ENCODE data around the gene ESYT3. TPM values are rescaled to one million over a fixed set of nuclear protein-coding genes. Genes with fewer than 3 reads are reported as not detected.
"Not testable (repeated sequence)": the region's sequence is repeated elsewhere in the genome, so short reads cannot be mapped to it uniquely, and the experiment has no call there.

Gene ESYT3
- polyA plus RNA-seq, 3 donors = 1.6 to 2.5 (median 2.5) TPM

DNA sequence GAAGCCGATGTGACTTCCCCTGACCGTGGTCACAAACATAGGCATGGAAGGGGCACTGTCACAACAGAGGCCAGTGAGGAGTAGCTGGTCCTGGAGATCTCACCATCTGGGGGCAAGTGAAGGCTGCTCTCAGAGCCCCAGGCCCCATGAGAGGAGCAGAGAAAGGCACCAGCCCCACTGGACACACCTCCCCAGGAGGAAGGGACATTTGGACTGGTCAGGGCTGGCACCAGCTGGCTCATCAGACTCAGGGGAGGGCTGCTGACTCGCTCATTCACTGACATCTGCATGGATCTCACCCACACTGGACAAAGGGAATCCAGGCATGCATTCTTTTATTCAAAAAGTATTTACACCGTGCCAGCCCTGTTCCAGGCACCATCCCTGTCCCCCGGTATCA is 26.8 kb downstream of the ESYT3 start:
- no peak for DNase-seq

GRCh38 chr3:138461896-138462295 is 27.5 kb downstream of the ESYT3 start:
- no peak for DNase-seq

- no peak for DNase-seq
These were observed 29.5 kb downstream of the ESYT3 start for GRCh38 chr3:138463724-138464490.

- no peak for DNase-seq
These were observed 30.1 kb downstream of the ESYT3 start for GRCh38 chr3:138464491-138464860.

DNA sequence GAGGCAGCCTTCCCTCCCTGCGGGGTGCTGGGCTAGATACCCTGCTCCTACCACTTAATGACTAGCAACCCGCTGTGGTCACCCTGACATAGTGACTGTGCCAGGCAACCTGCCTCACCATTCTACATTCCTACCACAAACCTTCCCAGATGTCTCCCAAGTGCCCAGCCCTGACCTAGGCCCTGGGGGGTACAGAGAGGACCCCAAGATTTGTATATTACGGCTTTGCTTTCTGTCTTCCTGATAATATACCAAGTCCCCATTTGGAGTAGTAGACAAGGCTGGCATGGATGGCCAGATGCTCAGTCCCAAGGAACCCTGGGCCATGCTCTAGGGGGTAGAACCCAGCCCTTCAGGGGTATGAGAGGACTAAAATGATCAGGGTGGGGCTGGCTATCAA is 31.0 kb downstream of the ESYT3 start:
- no peak for DNase-seq

- no peak for DNase-seq
These were observed 31.5 kb downstream of the ESYT3 start for GRCh38 chr3:138465925-138466324.

GRCh38 chr3:138467931-138468330 is 33.5 kb downstream of the ESYT3 start:
- no peak for DNase-seq

- DNase-seq = no peak
These were observed 34.0 kb downstream of the ESYT3 start for GRCh38 chr3:138468451-138468850.

- no peak for DNase-seq
These were observed 34.5 kb downstream of the ESYT3 start for GRCh38 chr3:138468886-138469285.

- DNase-seq = no peak
These were observed 35.5 kb downstream of the ESYT3 start for GRCh38 chr3:138469874-138470273.

GRCh38 chr3:138470687-138471086 is 36.3 kb downstream of the ESYT3 start:
- DNase-seq = no peak

GRCh38 chr3:138471481-138471880 is 37.1 kb downstream of the ESYT3 start:
- no peak for DNase-seq

DNA sequence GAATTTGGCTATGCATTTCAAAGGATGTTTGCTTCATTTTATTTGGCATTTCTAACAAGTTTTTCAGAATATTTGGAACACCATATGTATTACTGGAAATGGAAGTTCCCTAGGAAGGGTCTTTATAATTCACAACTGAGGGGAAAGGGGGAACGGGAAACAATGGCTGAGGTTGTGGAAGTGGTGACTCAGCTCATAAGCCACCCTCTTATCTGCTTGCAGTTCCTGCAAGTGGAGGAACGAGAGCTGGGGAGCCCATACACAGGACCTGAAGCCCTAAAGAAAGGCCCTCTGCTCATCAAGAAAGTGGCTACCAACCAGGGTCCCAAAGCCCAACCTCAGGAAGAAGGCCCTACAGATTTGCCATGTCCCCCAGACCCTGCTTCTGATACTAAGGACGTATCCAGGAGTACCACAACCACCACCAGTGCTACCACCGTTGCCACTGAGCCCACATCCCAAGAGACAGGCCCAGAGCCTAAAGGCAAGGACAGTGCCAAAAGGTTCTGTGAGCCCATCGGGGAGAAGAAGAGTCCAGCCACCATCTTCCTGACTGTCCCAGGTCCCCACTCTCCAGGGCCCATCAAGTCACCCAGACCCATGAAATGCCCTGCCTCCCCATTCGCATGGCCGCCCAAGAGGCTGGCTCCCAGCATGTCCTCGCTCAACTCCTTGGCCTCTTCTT is 37.9 kb downstream of the ESYT3 start:
- DNase-seq = no peak

GRCh38 chr3:138473391-138473790 is 39.0 kb downstream of the ESYT3 start:
- no peak for DNase-seq

DNA sequence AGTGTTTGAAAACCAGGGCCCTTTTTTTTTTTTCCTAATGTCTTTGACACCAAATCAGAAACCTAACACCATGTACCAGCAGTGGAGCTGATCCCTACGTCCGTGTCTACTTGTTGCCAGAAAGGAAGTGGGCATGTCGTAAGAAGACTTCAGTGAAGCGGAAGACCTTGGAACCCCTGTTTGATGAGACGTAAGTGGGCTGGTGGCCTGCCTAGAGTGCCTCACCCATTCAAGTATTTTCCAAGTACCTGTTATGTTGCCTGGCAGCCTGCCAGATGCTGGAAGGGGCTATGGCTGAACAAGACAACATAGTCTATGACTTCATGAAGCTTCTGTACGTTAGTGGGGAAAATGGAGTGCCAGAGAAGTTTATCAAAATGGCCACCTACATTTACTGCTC is 39.7 kb downstream of the ESYT3 start:
- no peak for DNase-seq

DNA sequence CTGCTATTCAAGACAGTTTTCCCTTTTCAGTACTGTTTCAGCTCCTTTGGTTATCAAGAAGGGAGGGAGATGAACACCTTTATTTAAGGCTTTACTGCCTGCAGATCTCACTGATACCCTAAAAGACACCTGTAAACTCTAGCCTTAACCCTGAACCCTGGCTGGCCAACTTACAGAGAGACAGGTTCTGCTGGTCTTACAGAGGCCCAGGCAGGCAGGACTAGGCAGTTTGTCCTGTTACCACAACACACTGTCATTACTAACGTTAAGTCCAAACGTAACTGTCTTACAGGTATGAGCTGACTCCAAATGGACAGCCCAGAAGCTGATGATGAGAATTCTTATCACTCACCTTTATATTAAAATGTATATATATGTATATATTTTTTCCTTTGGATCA is 42.1 kb downstream of the ESYT3 start:
- no peak for DNase-seq

DNA sequence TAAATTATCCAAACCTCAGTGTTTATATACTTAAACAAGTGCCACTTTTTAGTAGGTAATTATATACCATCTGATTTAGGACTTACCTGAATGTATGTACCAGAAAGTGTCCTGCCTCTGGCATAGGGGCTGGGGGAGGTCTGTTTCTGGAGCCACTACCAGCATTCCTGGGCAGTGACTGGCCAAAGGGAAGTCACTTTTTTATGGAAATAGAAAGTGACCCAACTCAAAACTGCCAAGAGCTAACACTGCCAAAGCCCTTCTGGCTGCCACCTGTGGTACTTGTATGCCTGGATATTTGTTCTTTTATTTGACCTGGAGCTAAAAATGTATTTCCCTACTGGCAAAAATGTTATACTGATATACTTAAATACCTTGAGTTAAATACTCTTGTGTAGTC is 42.7 kb downstream of the ESYT3 start:
- DNase-seq = no peak

DNA sequence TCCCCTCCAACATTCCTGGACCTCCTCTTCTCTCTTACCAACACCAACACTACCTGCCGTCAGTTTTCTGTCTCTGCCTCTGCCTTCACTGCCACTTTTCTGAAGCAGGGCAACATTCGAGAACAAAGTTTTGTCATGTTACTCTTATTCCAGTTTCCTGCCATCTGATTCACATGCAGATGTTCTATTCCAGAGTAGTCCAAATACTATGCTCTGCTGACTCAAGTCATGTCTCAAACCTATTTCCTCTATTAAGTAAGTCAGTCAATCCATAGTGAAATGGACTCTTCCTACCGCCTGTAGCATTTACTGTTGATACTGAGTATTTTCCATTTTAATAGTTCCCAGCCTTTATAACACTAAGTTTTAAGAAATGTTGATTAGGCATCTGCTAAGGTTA is 43.4 kb downstream of the ESYT3 start:
- no peak for DNase-seq

GRCh38 chr3:138479438-138479863 is 45.0 kb downstream of the ESYT3 start:
- DNase-seq = peak; percentile 26

- DNase-seq = not testable (repeated sequence)
These were observed 50.3 kb downstream of the ESYT3 start for GRCh38 chr3:138484672-138485071.

- not testable (repeated sequence) for DNase-seq
These were observed 52.2 kb downstream of the ESYT3 start for GRCh38 chr3:138486580-138486979.

GRCh38 chr3:138491971-138492370 is 57.6 kb downstream of the ESYT3 start:
- no peak for DNase-seq

DNA sequence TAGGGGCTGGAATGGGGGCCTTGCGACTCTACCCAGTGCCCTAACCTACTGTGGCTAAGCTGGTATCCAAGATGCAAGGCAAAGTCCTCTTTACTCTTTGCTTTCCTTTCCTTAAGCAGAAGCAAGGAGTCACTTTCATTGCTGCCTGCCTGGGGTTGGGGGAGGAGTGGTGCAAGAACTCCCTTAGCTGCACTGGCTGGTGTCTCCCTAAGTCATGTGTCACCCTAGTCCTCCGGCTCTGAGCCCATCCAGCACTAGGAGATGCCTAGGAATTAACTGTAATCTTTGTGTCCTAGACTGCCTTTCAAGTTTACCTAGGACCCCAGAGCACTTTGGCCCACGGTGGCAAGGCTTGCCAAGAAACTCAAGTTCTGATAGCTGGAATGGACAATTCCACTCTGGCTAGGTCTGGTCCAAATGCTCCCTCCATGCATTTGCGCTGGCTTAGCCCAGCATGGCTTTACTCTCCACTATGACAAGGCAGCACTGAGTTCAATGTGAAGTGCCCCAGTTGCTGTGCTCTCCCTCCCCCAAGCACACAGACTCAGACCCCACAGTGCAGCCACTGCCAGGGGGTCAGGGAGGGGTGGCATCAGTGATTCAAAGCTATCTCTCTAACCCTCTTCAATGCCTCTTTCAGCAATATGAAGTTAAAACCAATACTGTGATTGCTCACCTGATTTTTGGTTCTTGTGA is 58.7 kb downstream of the ESYT3 start:
- DNase-seq = no peak

All from renal pelvis (tissue), 4 donors.